ENCODE data around the gene MINDY4.

Gene MINDY4

DNA sequence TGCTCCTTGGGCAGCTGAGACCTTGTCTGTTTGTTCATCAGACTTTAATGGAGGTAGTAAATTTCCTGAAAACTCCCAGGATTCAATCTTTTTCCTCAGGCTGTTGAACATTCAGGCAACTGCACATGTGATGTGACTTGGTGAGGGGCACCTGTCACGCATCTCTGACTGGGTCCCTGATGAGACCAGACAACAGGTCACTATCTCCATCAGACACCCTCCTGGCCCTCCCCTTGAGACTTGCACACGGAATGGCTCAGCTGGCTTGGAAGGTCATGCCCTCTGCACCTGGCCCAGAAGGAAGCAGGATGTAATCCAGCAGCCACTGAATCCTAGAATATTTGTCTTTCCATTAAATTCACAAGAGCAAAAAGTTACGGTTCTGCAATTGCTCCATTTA lies 156.3 kb downstream of the MINDY4 start:
- H3K36me3 ChIP-seq (ENCODE audit: control insufficient read depth, low read length), result no peaks in the 10 kb centered on the region
- TF ChIP-seq EZH2phosphoT487 (IDR thresholded peaks at IDR 0.05; ENCODE audit: borderline replicate concordance, low read length), result no peak
- TF ChIP-seq, protein P1, sequence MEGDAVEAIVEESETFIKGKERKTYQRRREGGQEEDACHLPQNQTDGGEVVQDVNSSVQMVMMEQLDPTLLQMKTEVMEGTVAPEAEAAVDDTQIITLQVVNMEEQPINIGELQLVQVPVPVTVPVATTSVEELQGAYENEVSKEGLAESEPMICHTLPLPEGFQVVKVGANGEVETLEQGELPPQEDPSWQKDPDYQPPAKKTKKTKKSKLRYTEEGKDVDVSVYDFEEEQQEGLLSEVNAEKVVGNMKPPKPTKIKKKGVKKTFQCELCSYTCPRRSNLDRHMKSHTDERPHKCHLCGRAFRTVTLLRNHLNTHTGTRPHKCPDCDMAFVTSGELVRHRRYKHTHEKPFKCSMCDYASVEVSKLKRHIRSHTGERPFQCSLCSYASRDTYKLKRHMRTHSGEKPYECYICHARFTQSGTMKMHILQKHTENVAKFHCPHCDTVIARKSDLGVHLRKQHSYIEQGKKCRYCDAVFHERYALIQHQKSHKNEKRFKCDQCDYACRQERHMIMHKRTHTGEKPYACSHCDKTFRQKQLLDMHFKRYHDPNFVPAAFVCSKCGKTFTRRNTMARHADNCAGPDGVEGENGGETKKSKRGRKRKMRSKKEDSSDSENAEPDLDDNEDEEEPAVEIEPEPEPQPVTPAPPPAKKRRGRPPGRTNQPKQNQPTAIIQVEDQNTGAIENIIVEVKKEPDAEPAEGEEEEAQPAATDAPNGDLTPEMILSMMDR (IDR thresholded peaks at IDR 0.05; ENCODE audit: low read depth, low read length, poor library complexity, severe bottlenecking), result no peak
- H3F3A ChIP-seq (ENCODE audit: control insufficient read depth, insufficient read depth), result no peaks in the 10 kb centered on the region
- H3K79me2 ChIP-seq (ENCODE audit: control insufficient read depth, low read length), result no peaks in the 10 kb centered on the region
- no peaks in the 10 kb centered on the region for H3K9me2 ChIP-seq (replicated peaks; ENCODE audit: control insufficient read depth, low read length)
- H3K27ac ChIP-seq (ENCODE audit: low read depth, low read length), result no peak overlapping the region
- peaks cover 4% of the 10 kb centered on the region; the same call in 1 of the 2 replicates for H3K27me3 ChIP-seq (ENCODE audit: control insufficient read depth, low read length)
- H3K4me3 ChIP-seq (ENCODE audit: low read length), result no peak overlapping the region
- H4K20me1 ChIP-seq (ENCODE audit: control insufficient read depth, insufficient read depth, low read depth, low read length), result no peaks in the 10 kb centered on the region
- H3K4me1 ChIP-seq (ENCODE audit: control insufficient read depth, low read length), result no peaks in the 10 kb centered on the region
- H3K4me2 ChIP-seq (ENCODE audit: low read length), result no peak overlapping the region
- H3K9me3 ChIP-seq (ENCODE audit: control insufficient read depth, insufficient read depth, low read length), result peaks cover 3% of the 10 kb centered on the region; the same call in 1 of the 2 replicates

DNA sequence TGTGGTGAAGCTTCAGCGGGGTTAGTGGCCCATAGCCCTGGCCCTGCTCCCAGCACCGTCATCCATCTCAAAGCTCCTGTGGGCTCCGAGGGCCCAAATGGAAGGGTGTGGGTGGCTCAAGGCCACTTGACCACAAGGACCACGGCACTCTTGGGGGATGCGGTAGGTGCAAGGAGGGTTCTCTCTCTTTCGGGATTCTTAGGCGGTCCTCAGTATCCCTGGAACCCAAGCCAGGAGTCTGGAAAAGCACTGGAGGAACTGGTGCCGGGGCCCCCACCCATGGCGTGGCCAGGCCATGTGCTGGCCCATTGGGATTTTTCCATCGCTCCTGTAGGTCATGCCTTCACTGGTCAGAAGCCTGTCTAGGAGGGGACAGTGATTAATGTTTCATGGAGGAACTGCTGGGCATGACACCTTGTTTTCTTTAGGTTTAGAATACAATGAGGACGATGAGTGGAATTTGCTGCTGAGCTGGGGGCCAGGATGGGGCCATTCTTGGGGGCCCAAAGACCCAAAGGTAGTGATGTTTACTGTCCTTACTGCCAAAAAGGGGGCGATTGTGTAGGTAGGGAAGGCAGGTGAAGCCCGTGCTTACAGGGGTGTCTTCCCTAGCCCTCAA lies 157.1 kb downstream of the MINDY4 start:
- H3K79me2 ChIP-seq (ENCODE audit: control insufficient read depth, low read length), result no peaks in the 10 kb centered on the region
- TF ChIP-seq, protein P1 (IDR thresholded peaks at IDR 0.05; ENCODE audit: low read depth, low read length, poor library complexity, severe bottlenecking), result no peak
- no peak for TF ChIP-seq EZH2phosphoT487 (IDR thresholded peaks at IDR 0.05; ENCODE audit: borderline replicate concordance, low read length)
- no peaks in the 10 kb centered on the region for H4K20me1 ChIP-seq (ENCODE audit: control insufficient read depth, insufficient read depth, low read depth, low read length)

DNA sequence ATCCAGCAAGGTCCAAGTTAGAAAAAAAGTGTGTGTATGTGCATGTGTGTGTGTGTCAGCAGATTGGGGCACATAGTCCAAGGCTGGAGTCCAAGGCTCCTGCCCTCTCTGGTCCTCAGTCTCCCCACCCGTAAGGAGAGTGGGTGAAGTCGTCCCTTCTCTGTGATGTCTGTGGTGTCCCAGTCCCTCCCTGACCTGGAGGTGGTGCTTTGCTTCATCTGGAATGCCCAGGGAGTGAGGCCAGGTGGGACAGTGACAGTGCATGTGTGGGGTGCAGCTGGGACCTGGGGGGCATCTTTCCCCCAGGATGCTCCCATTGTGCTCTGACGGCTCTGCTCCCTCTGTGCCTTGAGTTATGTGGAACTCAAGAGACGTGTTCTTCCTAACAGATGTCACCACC lies 158.5 kb downstream of the MINDY4 start:
- H4K20me1 ChIP-seq (ENCODE audit: control insufficient read depth, insufficient read depth, low read depth, low read length), result no peaks in the 10 kb centered on the region
- TF ChIP-seq EZH2phosphoT487 (IDR thresholded peaks at IDR 0.05; ENCODE audit: borderline replicate concordance, low read length), result no peak
- TF ChIP-seq, protein P1 (IDR thresholded peaks at IDR 0.05; ENCODE audit: low read depth, low read length, poor library complexity, severe bottlenecking), result no peak
- H3K4me2 ChIP-seq (ENCODE audit: low read length), result no peak overlapping the region
- H3K9me2 ChIP-seq (replicated peaks; ENCODE audit: control insufficient read depth, low read length), result no peaks in the 10 kb centered on the region
- no peaks in the 10 kb centered on the region for H3K79me2 ChIP-seq (ENCODE audit: control insufficient read depth, low read length)
- no peaks in the 10 kb centered on the region for H3F3A ChIP-seq (ENCODE audit: control insufficient read depth, insufficient read depth)
- H3K4me1 ChIP-seq (ENCODE audit: control insufficient read depth, low read length), result no peaks in the 10 kb centered on the region
- H3K27me3 ChIP-seq (ENCODE audit: control insufficient read depth, low read length), result peaks cover 4% of the 10 kb centered on the region; the same call in 1 of the 2 replicates
- no peaks in the 10 kb centered on the region for H3K36me3 ChIP-seq (ENCODE audit: control insufficient read depth, low read length)
- no peak overlapping the region for H3K4me3 ChIP-seq (ENCODE audit: low read length)
- H3K9me3 ChIP-seq (ENCODE audit: control insufficient read depth, insufficient read depth, low read length), result peaks cover 3% of the 10 kb centered on the region; the same call in 1 of the 2 replicates
- H3K27ac ChIP-seq (ENCODE audit: low read depth, low read length), result no peak overlapping the region

More for the DNA sequence above, 157.1 kb downstream of the MINDY4 start:
- Histone ChIP-seq H3K36me3 (ENCODE audit: control insufficient read depth, low read length) (no peaks in the 10 kb centered on the region), H3K27ac (ENCODE audit: low read depth, low read length) (no peak overlapping the region), H3K27me3 (ENCODE audit: control insufficient read depth, low read length) (peaks cover 4% of the 10 kb centered on the region; the same call in 1 of the 2 replicates), H3F3A (ENCODE audit: control insufficient read depth, insufficient read depth) (no peaks in the 10 kb centered on the region), H3K4me2 (ENCODE audit: low read length) (no peak overlapping the region), H3K4me3 (ENCODE audit: low read length) (no peak overlapping the region), H3K9me2 (replicated peaks; ENCODE audit: control insufficient read depth, low read length) (no peaks in the 10 kb centered on the region), H3K9me3 (ENCODE audit: control insufficient read depth, insufficient read depth, low read length) (peaks cover 3% of the 10 kb centered on the region; the same call in 1 of the 2 replicates), H3K4me1 (ENCODE audit: control insufficient read depth, low read length) (no peaks in the 10 kb centered on the region)
